Thoracic aorta (tissue), 2 donors: ENCODE measurements around the gene NELFA. TPM values are rescaled to one million over a fixed set of nuclear protein-coding genes. Genes with fewer than 3 reads are reported as not detected.

Experiments
- ATAC-seq: fragments of 150-250 bp; one replicate; pipeline ENCODE4 v1.8.0; 2017; ENCODE audit warnings: low read depth; ENCODE audit not compliant: insufficient number of reproducible peaks, low FRiP score
- DNase-seq: peaks from one replicate; pipeline ENCODE4 v3.0.0-alpha.2; 2020; ENCODE audit warnings: low spot score
- H3K27ac ChIP-seq, 2 donors: fragments of 200-600 bp; sonication (generic); 1 replicate in 1 of 2; 2 replicates in 1 of 2; pipeline ENCODE4 v1.5.1; 2016; ENCODE audit warnings: mild to moderate bottlenecking in 2 of 2, moderate library complexity in 2 of 2
- H3K27me3 ChIP-seq: fragments of 200-600 bp; sonication (generic); replicated peaks from 2 replicates; pipeline ENCODE4 v1.6.0; 2016; ENCODE audit warnings: mild to moderate bottlenecking; ENCODE audit not compliant: insufficient read depth
- H3K36me3 ChIP-seq: fragments of 200-600 bp; sonication (generic); one replicate; pipeline ENCODE4 v1.5.1; 2016
- H3K4me1 ChIP-seq, 2 donors: fragments of 200-600 bp; sonication (generic); 1 replicate in 1 of 2; 2 replicates in 1 of 2; pipeline versions ENCODE4 v1.5.1 to v1.6.0; 2016; ENCODE audit warnings: low read depth in 2 of 2, mild to moderate bottlenecking in 1 of 2; ENCODE audit not compliant: control insufficient read depth in 1 of 2
- H3K4me3 ChIP-seq: fragments of 200-600 bp; sonication (generic); 2 replicates; pipeline ENCODE4 v1.5.1; 2016; ENCODE audit warnings: mild to moderate bottlenecking
- H3K9me3 ChIP-seq: fragments of 200-600 bp; sonication (generic); 2 replicates; pipeline ENCODE4 v1.5.1; 2016
- CTCF ChIP-seq: fragments of 200-600 bp; sonication (generic); IDR thresholded peaks from one replicate; pipeline ENCODE4 v1.5.1; 2019; ENCODE audit warnings: antibody characterized with exemption
- total RNA-seq, 2 donors: library from RNA; depleted of rRNA; stranded (reverse); fragments of >200 nt; gene quantifications; one replicate each; pipeline versions ENCODE4 v1.1.0 to v1.2.3, GENCODE V29; 2016

NELFA gene
- total RNA-seq, 2 donors from 2014 or later = 26.7 to 36.1 TPM

- Histone ChIP-seq H3K27ac (no peak overlapping the region), H3K4me3 (no peak overlapping the region), H3K4me1 (peaks cover 14 to 19% of the 10 kb centered on the region in 2 donors), H3K27me3 (no peaks in the 10 kb centered on the region), H3K36me3 (no peaks in the 10 kb centered on the region), H3K9me3 (no peaks in the 10 kb centered on the region)
- ATAC-seq (no peak), DNase-seq (no peak)
- no peak for TF ChIP-seq CTCF
Observed at GRCh38 chr4:2011583-2011982, 2.8 kb upstream of the NELFA start.

GRCh38 chr4:2009651-2010233 is 968 bp upstream of the NELFA start:
- Histone ChIP-seq H3K9me3 (no peaks in the 10 kb centered on the region), H3K4me1 (peaks cover 14 to 19% of the 10 kb centered on the region in 2 donors), H3K27me3 (no peaks in the 10 kb centered on the region), H3K4me3 (peak overlapping the region; percentile 92), H3K27ac (peak overlapping the region; percentile 90 to 99), H3K36me3 (no peaks in the 10 kb centered on the region)
- peak; percentile 17 for TF ChIP-seq CTCF
- ATAC-seq (peak; percentile 58), DNase-seq (no peak)

- ATAC-seq = no peak
- Histone ChIP-seq H3K4me3 (peak overlapping the region; percentile 92), H3K36me3 (peaks cover under 1% of the 10 kb centered on the region), H3K27me3 (no peaks in the 10 kb centered on the region), H3K4me1 (peaks cover 14 to 19% of the 10 kb centered on the region in 2 donors), H3K9me3 (no peaks in the 10 kb centered on the region), H3K27ac (peak overlapping the region; percentile 90 to 99)
- DNase-seq = no peak
- TF ChIP-seq CTCF = no peak
Observed at GRCh38 chr4:2008671-2008920, 178 bp downstream of the NELFA start.

- Histone ChIP-seq H3K36me3 (peaks cover 3% of the 10 kb centered on the region), H3K27ac (no peak overlapping the region), H3K4me1 (peaks cover 14 to 19% of the 10 kb centered on the region in 2 donors), H3K9me3 (no peaks in the 10 kb centered on the region), H3K4me3 (peak overlapping the region; percentile 92), H3K27me3 (no peaks in the 10 kb centered on the region)
- ATAC-seq (no peak), DNase-seq (no peak)
- TF ChIP-seq CTCF = no peak
Observed at GRCh38 chr4:2007804-2008670, 737 bp downstream of the NELFA start.

- Histone ChIP-seq H3K4me1 (peaks cover 14 to 19% of the 10 kb centered on the region in 2 donors), H3K9me3 (no peaks in the 10 kb centered on the region), H3K36me3 (peaks cover 3% of the 10 kb centered on the region), H3K27ac (no peak overlapping the region), H3K27me3 (no peaks in the 10 kb centered on the region), H3K4me3 (peak overlapping the region; percentile 92)
- DNase-seq (no peak), ATAC-seq (no peak)
- no peak for TF ChIP-seq CTCF
Observed at GRCh38 chr4:2006956-2007653, 1.7 kb downstream of the NELFA start.
